NCI-H524 (cell line): ENCODE measurements around the gene GMCL2.
A peak's percentile ranks its signal among the peaks of the same experiment; 100 is the strongest.

Experiments used
- DNase-seq, 2 experiments: peaks; one replicate each; lab custom pipeline; 2025; lab: John Stamatoyannopoulos, UW

GMCL2 gene

GRCh38 chr5:178221853-178222252 is 34.7 kb upstream of the GMCL2 start:
- DNase-seq: no peak

GRCh38 chr5:178221282-178221681 is 34.1 kb upstream of the GMCL2 start:
- DNase-seq: no peak

DNA sequence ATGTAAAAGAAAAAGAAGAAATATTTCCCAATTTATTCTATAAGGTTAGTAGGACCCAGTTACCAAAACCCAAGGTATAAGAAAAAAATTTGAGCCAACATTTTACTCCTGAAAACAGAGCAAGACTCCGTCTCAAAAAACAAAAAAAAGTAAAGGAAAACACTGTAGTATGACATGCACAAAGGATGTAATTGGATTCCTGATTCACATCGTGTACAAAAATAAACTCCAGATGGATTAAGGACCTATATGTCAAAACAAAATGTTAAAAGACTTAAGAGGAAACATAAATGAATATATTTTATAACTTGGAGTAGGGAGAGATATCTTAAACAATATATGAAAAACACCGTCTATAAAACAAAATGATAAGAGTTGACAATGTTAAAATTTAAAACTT is 31.7 kb upstream of the GMCL2 start:
- no peak for DNase-seq

DNA sequence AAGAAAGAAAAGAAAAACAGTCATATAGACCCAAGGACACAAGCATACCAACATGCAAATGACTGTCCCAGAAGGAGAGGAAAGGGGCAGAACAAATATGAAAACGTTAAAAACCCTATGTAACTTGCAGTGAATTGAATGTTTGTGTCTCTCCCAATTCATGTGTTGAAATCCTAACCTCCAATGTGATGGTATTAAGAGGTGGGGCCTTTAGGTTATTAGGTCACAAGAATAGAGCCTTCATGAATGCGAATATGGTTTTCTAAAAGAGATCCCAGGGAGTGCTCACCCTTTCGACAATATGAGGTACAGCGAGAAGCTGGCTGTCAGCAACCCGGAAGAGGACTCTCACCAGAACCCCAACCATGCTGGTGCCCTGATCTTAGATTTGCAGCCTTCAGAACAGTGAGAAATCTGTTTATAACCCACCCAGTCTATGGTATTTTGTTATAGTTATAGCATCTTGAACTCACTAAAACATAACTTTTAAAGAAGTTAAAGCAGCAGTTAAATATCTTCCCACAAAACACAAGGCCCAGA is 31.1 kb upstream of the GMCL2 start:
- DNase-seq: no peak

- DNase-seq: no peak
Measured at GRCh38 chr5:178216779-178217178, 29.6 kb upstream of the GMCL2 start.

DNA sequence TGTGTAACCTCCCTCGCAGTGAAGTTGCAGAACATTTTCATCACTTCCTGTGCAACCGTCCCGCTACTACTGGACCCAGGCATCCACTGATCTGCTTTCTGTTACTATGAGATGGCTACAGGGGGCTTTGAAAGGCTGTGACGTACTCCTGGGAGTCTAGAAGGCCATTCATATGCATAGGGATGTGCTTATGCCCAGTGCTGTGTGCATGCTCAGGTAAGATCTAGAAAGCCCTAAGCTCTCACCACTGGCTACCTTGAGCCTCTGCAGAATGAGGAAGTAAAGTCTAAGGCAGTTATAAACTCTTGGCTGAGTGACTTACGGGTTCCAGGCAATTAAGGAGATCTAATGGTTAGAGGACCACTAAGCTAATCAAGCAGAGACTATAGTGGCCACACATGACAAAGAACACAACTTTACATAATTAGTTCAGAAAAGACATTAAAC is 28.9 kb upstream of the GMCL2 start:
- no peak for DNase-seq

DNA sequence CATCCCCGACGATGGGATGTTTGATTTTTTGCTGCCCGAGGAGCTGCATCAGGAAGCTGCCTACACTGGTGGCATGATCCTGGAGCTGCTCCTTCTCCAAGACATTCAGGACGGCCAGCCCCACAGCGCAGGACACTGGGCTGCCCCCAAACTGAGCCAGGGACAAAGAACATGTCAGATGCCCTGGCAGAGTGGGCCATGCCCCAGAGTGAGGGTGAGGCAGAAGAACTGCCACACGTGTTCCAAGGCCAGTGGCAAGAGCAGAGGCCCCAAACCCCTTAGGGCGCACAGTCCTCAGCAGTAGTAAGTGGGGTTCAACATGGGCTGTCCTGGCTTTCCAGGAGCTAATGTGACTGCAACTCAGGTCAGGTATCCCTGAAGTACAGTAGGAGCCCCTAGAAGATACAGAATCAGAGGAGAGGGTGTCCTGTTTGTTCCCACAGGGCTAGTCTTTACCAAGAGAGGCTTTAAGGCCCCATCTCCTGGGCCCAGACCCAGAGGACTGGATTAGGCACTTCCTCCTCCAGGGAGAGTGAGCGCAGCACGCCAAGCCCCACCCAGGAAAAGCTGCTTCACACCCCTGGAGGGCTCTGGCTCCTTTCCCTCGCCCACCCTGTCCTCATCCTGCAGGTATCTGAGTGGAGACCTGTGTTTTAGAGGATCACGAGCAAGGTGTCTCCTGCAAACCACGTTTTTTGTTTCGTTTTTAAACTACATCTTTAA is 28.3 kb upstream of the GMCL2 start:
- DNase-seq: no peak

GRCh38 chr5:178214160-178214803 is 27.1 kb upstream of the GMCL2 start:
- DNase-seq: no peak

GRCh38 chr5:178213748-178214151 is 26.6 kb upstream of the GMCL2 start:
- DNase-seq: no peak

GRCh38 chr5:178213003-178213461 is 25.9 kb upstream of the GMCL2 start:
- DNase-seq: no peak

- no peak for DNase-seq
Measured at GRCh38 chr5:178212241-178213002, 25.3 kb upstream of the GMCL2 start.

DNA sequence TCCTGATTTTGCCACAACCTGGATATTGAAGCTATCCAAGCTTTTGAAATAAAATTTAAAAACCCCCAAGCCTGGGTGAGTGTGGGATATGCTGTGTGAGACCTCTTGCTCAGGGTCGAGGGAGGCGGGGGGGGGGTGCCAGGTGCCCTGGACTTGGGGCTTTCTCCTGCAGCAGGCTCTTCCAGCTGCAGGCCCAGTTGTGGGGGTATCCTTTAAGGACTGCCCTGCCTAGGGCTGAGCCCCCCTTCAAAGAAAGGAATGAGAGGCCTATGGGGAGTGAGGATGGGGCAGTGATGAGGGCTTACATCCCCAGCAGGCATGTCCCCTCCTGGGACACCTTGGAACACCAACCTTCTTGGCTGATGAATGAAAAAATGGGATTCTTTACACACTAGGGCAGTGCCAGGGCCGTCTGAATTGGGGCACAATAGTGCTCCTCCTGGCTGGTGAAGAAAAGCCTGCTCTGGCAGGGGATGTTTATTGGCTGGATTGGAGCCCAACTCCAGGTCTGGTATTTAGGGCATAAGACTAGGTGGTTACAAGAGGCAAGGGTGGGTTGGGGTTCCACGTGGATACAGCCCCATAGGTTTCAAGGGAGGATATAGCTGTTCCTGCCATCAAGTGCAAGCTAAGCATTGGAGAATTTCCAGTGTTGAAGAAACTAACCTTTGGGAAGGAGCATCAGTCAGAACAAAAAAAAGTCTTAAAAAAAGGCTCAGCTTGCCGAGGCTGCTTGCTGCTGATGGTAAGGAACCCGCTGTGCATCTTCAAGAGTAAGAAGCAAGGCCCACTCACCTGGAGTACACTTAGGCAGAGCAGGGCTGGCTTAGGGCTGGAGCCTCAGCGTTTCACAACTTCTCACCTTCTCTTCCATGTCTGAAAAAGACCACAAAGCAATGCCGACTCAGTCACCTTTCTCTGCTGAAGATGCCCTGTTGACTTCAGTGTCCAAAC is 24.2 kb upstream of the GMCL2 start:
- DNase-seq: no peak

- no peak for DNase-seq
Measured at GRCh38 chr5:178210686-178211085, 23.5 kb upstream of the GMCL2 start.

- DNase-seq: no peak
Measured at GRCh38 chr5:178210073-178210535, 22.9 kb upstream of the GMCL2 start.

DNA sequence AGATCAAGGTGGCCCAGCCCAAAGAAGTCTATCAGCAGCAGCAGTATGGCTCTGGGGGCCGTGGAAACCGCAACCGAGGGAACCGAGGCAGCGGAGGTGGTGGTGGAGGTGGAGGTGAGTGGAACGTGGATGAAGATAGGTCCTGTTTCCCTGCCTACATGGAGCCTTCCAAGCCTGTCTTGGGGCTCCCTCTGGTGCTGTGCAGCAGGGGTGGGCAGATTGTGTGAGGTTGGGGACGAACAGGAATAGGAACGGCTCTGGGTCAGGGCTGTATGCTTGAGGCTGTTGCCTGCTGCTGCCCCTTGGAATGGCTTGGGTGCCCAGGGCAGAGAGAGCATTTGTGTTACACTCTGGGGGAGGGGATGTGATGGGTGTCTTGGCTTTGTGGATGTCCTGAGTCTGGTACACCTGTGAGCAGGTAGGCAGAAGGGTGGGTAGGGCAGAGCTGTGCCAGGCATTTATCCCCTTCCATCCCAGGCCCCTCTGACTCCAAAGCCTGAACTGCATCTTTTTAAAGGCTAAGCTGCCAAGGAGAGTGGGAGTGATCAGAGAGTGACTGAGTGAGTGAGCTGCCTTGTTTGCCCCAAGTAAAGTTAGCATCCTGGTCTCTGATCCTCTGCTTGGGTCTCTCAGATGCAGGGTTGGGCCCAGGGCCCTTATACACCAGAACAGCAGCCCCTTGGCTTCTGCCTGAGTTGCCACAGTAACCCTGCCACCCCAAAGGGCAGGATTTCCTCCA is 22.3 kb upstream of the GMCL2 start:
- DNase-seq: no peak

DNA sequence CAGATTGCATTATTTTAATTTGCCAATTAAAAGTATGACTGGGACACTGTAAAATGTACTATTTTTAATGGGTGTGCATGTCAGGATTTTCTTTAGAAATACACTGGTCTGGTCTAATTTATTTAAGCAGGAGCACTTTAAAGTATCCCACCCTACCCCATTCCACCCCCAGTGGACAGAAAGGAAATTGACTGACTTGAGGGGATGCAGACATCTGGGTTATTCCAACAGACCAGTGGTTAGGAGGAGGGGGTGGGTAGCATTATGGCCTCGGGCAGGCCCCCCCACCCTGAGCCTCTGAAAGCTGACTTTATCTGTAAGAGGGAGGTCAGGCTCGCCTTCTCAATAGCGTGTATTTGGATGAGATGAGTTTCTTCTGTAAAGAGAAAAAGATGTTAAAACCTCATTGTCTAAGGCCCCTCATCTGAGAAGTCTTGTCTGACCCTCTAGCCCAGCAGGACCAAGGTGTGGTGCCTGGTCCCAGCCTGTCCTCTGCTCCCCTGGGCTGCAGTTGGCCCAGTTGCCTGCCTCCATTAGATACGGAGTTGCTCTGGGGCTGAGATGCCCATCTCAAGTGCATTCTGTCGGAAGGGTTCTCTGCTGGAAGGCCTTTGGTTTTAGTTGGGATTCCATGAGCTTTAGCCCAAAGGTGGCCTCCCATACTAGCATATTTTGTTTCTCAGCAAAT is 21.5 kb upstream of the GMCL2 start:
- DNase-seq: peak in 1 of 2 experiments; percentile 31

DNA sequence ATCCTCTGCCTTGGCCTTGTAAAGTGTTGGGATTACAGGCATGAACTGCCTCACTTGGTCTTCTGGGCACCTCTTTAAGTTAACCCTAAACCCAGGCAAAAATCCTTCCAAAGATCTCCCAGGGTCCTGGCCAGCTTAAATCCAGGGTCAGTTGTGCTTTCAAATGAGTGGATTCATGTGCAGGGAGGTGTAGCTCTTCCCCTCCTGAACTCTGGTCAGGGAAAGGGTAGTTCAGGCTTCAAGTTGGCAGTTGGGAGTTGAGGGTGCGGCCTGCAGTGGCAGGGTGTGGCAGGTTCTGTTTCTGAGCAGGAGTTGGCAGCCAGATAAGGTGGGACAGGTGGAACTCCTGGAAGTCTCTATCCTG is 20.7 kb upstream of the GMCL2 start:
- DNase-seq: no peak

DNA sequence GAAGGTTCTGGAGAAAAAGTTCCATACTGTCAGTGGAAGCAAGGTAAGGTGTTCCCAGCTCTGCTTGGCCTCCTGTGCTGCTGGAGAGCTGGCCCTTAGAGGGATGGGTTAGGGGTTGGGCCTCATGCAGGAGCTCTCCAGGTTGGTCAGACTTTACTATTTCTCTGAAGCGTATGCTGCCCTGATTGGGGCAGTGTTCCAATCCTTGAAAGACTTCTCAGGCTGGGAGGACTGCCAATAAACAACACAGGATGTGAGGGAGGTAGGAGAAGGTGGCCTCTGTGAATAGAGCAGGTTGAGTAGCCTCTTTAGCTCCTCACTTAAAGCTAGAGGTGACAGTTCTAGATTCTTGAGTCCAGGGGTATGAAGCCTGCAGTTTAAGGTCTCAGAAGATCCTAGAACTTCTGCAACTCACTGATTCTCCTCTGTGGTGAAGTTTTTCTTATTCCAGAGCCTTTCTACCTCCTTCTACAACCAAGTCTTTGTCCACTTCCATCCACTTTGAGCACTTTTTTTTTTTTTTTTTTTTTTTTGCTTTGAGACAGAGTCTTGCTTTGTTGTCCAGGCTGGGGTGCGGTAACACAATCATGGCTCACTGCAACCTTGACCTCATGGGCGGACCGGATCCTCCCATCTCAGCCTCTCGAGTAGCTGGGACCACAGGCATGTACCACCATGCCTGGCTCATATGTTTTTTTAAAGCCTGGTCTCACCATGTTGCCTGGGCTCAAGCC is 20.2 kb upstream of the GMCL2 start:
- DNase-seq: no peak
